Neuronal stem cell (in vitro differentiated cells): ENCODE results near the gene FHDC1.

ENCODE experiments used
- DNase-seq: peaks from one replicate; pipeline ENCODE4 v3.0.0-alpha.2; 2013; ENCODE audit warnings: low spot score
- H2AFZ ChIP-seq: one replicate; pipeline ENCODE4 v1.6.1; 2013; ENCODE audit warnings: mild to moderate bottlenecking, low read length, inconsistent platforms
- H2AK5ac ChIP-seq: 2 replicates; pipeline ENCODE4 v1.6.1; 2013; ENCODE audit warnings: low read depth, mild to moderate bottlenecking, inconsistent platforms, low read length, moderate library complexity, mixed read lengths
- H2BK120ac ChIP-seq: 2 replicates; pipeline ENCODE4 v1.6.1; 2013; ENCODE audit warnings: low read depth, mild to moderate bottlenecking, inconsistent platforms, low read length, moderate library complexity, mixed read lengths
- H2BK12ac ChIP-seq: one replicate; pipeline ENCODE4 v1.6.1; 2013; ENCODE audit warnings: low read length, inconsistent platforms
- H2BK15ac ChIP-seq: 2 replicates; pipeline ENCODE4 v1.6.1; 2013; ENCODE audit warnings: mild to moderate bottlenecking, low read length, inconsistent platforms, mixed read lengths
- H2BK5ac ChIP-seq: one replicate; pipeline ENCODE4 v1.6.1; 2013; ENCODE audit warnings: inconsistent platforms, mild to moderate bottlenecking, low read length, moderate library complexity
- H3K14ac ChIP-seq: one replicate; pipeline ENCODE4 v1.6.1; 2013; ENCODE audit warnings: low read length, inconsistent platforms
- H3K18ac ChIP-seq: 2 replicates; pipeline ENCODE4 v1.6.1; 2013; ENCODE audit warnings: low read length, inconsistent platforms
- H3K23ac ChIP-seq: 2 replicates; pipeline ENCODE4 v1.6.1; 2013; ENCODE audit warnings: low read depth, mild to moderate bottlenecking, mixed read lengths, low read length, inconsistent platforms; ENCODE audit not compliant: poor library complexity
- H3K27ac ChIP-seq: replicated peaks from 3 replicates; pipeline ENCODE4 v1.5.1; 2013; ENCODE audit warnings: low read length, inconsistent platforms
- H3K27me3 ChIP-seq, 3 experiments: 2 replicates each; pipeline ENCODE4 v1.6.1; 2013; ENCODE audit warnings: low read length in 3 of 3, mild to moderate bottlenecking in 2 of 3, inconsistent platforms in 1 of 3, low read depth in 1 of 3, mixed read lengths in 1 of 3, moderate library complexity in 1 of 3; ENCODE audit not compliant: control insufficient read depth in 3 of 3, insufficient read depth in 3 of 3
- H3K36me3 ChIP-seq, 2 donors: replicated peaks in 1 of 2; 2 replicates each; pipeline ENCODE4 v1.6.1; 2013; ENCODE audit warnings: low read length in 2 of 2; ENCODE audit not compliant: control insufficient read depth in 2 of 2, insufficient read depth in 2 of 2
- H3K4ac ChIP-seq: 2 replicates; pipeline ENCODE4 v1.6.1; 2013; ENCODE audit warnings: inconsistent platforms, mild to moderate bottlenecking, low read length, moderate library complexity
- H3K4me1 ChIP-seq, 2 donors: 1 replicate in 1 of 2; 2 replicates in 1 of 2; pipeline ENCODE4 v1.6.1; 2013; ENCODE audit warnings: low read length in 2 of 2, low read depth in 1 of 2; ENCODE audit not compliant: control insufficient read depth in 2 of 2, insufficient read depth in 1 of 2
- H3K4me2 ChIP-seq: one replicate; pipeline ENCODE4 v1.6.1; 2013; ENCODE audit warnings: mild to moderate bottlenecking, low read length, inconsistent platforms; ENCODE audit not compliant: insufficient read depth, poor library complexity, severe bottlenecking
- H3K4me3 ChIP-seq, 2 donors: 2 replicates each; pipeline ENCODE4 v1.5.1; 2013; ENCODE audit warnings: low read length in 2 of 2, mild to moderate bottlenecking in 2 of 2, inconsistent platforms in 1 of 2, moderate library complexity in 1 of 2
- H3K79me1 ChIP-seq: one replicate; pipeline ENCODE4 v1.6.1; 2013; ENCODE audit warnings: low read depth, mild to moderate bottlenecking, inconsistent platforms, low read length, moderate library complexity
- H3K9ac ChIP-seq: one replicate; pipeline ENCODE4 v1.6.1; 2013; ENCODE audit warnings: mild to moderate bottlenecking, low read depth, low read length, inconsistent platforms; ENCODE audit not compliant: poor library complexity
- H3K9me3 ChIP-seq, 2 donors: replicated peaks in 1 of 2; 2 replicates each; pipeline versions ENCODE3 to v1.6.1; 2013; ENCODE audit warnings: low read length in 2 of 2, mild to moderate bottlenecking in 2 of 2, inconsistent platforms in 1 of 2, low read depth in 1 of 2, mixed read lengths in 1 of 2, moderate library complexity in 1 of 2; ENCODE audit not compliant: control insufficient read depth in 2 of 2, insufficient read depth in 1 of 2
- H4K8ac ChIP-seq: one replicate; pipeline ENCODE4 v1.6.1; 2013; ENCODE audit warnings: low read depth, mild to moderate bottlenecking, inconsistent platforms, low read length, moderate library complexity
- H4K91ac ChIP-seq: one replicate; pipeline ENCODE4 v1.6.1; 2013; ENCODE audit warnings: low read length, low read depth, mild to moderate bottlenecking, inconsistent platforms; ENCODE audit not compliant: poor library complexity
- WGBS, 2 donors: extraction: QIAGEN DNeasy Blood & Tissue Kit; methylation state at CpG; one replicate each; pipeline ENCODE4 v1.1.7; 2013; ENCODE audit warnings: missing lambda C conversion rate in 2 of 2, mixed read lengths in 1 of 2; ENCODE audit not compliant: insufficient read length in 2 of 2, insufficient replicate concordance in 1 of 2; ENCODE audit errors: extremely low coverage in 2 of 2; 5-methylcytosine and 5-hydroxymethylcytosine counted together

FHDC1 gene

DNA sequence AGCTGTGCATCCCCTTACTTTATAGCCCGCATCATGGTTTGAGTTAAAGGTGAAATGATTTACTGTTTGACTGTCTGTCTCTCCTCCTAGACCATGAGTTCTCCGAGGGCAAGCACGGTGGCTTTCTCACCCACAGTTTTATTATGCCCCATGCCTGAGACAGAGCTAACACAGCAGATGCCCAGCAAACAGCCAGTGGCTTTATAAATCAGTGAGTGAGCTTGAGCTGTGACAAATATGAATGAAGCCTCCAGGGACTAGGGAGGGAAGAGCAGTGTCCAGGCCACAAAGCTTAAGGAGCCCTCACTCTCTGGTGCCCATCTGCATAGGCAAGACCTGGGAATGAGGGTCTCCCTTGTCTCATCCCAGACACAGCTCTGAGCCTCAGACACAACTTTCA, 57.9 kb downstream of the FHDC1 start:
- Histone ChIP-seq H3K36me3 (no peaks in the 10 kb centered on the region), H3K27ac (no peak overlapping the region), H2BK15ac (no peak overlapping the region), H3K14ac (no peak overlapping the region), H3K4me1 (peaks cover 0 to 4% of the 10 kb centered on the region in 2 donors), H2BK12ac (no peak overlapping the region), H3K79me1 (no peaks in the 10 kb centered on the region), H3K4me2 (no peak overlapping the region), H3K4ac (no peak overlapping the region), H2AK5ac (no peak overlapping the region), H3K9ac (no peak overlapping the region), H3K27me3 (peaks cover 0 to 12% (median 0%) of the 10 kb centered on the region in 3 experiments), H4K91ac (no peak overlapping the region), H2BK5ac (no peak overlapping the region), H3K9me3 (no peaks in the 10 kb centered on the region), H3K23ac (no peak overlapping the region), H3K4me3 (no peak overlapping the region), H2BK120ac (no peak overlapping the region), H3K18ac (no peak overlapping the region), H2AFZ (no peak overlapping the region), H4K8ac (no peak overlapping the region)
- no CpG with 5 or more reads among the region's 3 CpGs for WGBS, 2 donors
- no peak for DNase-seq

DNA sequence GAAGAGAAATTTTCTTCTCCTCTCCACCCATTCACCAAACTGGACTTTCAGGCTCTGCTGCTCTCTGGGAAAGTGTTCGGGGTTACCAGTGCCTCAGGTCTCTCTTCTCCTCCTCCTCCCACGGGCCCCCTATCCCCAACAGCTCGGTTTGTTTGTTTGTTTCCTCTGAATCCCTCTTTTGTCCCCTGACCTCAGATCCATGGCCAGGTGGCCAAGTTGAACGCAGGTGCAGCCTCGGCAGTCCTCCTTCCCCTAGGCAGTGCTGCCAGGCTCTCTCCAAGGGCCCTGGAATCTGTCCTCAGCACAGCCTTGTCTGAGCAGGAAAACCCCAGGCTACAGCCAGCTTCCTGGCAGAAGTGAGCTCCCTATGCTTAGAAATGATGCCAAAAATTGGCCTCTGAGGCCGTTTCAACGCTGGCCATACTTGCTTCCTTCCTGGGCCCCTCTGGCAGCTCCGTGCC, 60.0 kb downstream of the FHDC1 start:
- Histone ChIP-seq H3K23ac (no peak overlapping the region), H2BK15ac (no peak overlapping the region), H3K18ac (peak overlapping the region; percentile 3), H2BK5ac (no peak overlapping the region), H4K8ac (no peak overlapping the region), H3K4me2 (no peak overlapping the region), H2BK12ac (no peak overlapping the region), H3K27ac (no peak overlapping the region), H3K9me3 (no peaks in the 10 kb centered on the region), H4K91ac (no peak overlapping the region), H3K14ac (no peak overlapping the region), H3K9ac (no peak overlapping the region), H3K79me1 (no peaks in the 10 kb centered on the region), H3K4me3 (no peak overlapping the region), H2AFZ (no peak overlapping the region), H3K27me3 (peaks cover 0 to 26% (median 0%) of the 10 kb centered on the region in 3 experiments), H3K36me3 (no peaks in the 10 kb centered on the region), H3K4ac (no peak overlapping the region), H3K4me1 (peaks cover 0 to 2% of the 10 kb centered on the region in 2 donors), H2AK5ac (no peak overlapping the region), H2BK120ac (no peak overlapping the region)
- no peak for DNase-seq
- no CpG with 5 or more reads among the region's 8 CpGs for WGBS, 2 donors

GRCh38 chr4:152996672-152997071, 60.5 kb downstream of the FHDC1 start:
- Histone ChIP-seq H3K18ac (no peak overlapping the region), H3K14ac (no peak overlapping the region), H4K91ac (no peak overlapping the region), H2AK5ac (no peak overlapping the region), H2BK120ac (no peak overlapping the region), H3K4me2 (no peak overlapping the region), H2AFZ (no peak overlapping the region), H3K9me3 (no peaks in the 10 kb centered on the region), H3K27ac (no peak overlapping the region), H3K79me1 (no peaks in the 10 kb centered on the region), H3K9ac (no peak overlapping the region), H3K27me3 (peaks cover 0 to 26% (median 0%) of the 10 kb centered on the region in 3 experiments), H2BK5ac (no peak overlapping the region), H3K23ac (no peak overlapping the region), H3K4me1 (peaks cover 4 to 5% of the 10 kb centered on the region in 2 donors), H3K36me3 (no peaks in the 10 kb centered on the region), H3K4ac (no peak overlapping the region), H2BK15ac (no peak overlapping the region), H3K4me3 (no peak overlapping the region), H4K8ac (no peak overlapping the region), H2BK12ac (no peak overlapping the region)
- no CpG with 5 or more reads among the region's 6 CpGs for WGBS, 2 donors
- no peak for DNase-seq

GRCh38 chr4:152997288-152997687, 61.2 kb downstream of the FHDC1 start:
- no peak overlapping the region for H3K4me3 ChIP-seq
- peaks cover 5 to 6% of the 10 kb centered on the region in 2 donors for H3K4me1 ChIP-seq
- no peak overlapping the region for H3K9ac ChIP-seq
- no peak overlapping the region for H3K23ac ChIP-seq
- no peak overlapping the region for H2BK15ac ChIP-seq
- no peak overlapping the region for H3K14ac ChIP-seq
- H3K18ac ChIP-seq = no peak overlapping the region
- H4K8ac ChIP-seq = no peak overlapping the region
- no peaks in the 10 kb centered on the region for H3K9me3 ChIP-seq
- H3K27ac ChIP-seq = no peak overlapping the region
- H3K4ac ChIP-seq = no peak overlapping the region
- no peak overlapping the region for H2AFZ ChIP-seq
- no peak overlapping the region for H2AK5ac ChIP-seq
- no peak overlapping the region for H4K91ac ChIP-seq
- no peak for DNase-seq
- no peak overlapping the region for H2BK5ac ChIP-seq
- peaks cover 0 to 30% (median 0%) of the 10 kb centered on the region in 3 experiments for H3K27me3 ChIP-seq
- H3K4me2 ChIP-seq = no peak overlapping the region
- H3K79me1 ChIP-seq = no peaks in the 10 kb centered on the region
- no peak overlapping the region for H2BK12ac ChIP-seq
- no CpG with 5 or more reads among the region's 5 CpGs for WGBS, 2 donors
- no peak overlapping the region for H2BK120ac ChIP-seq
- H3K36me3 ChIP-seq = no peaks in the 10 kb centered on the region
